Measurements from ENCODE around the gene SAMD4B.

The SAMD4B gene

GRCh38 chr19:39430675-39431593, 88.7 kb downstream of the SAMD4B start:
- no peaks in the 10 kb centered on the region for H3K9me3 Mint-ChIP-seq
- ATAC-seq (ENCODE audit: low read depth) (peak; percentile 68), DNase-seq (ENCODE audit: low spot score in 2 of 2) (peak in 1 of 2 donors; percentile 67)
- H3K4me3 Mint-ChIP-seq = no peak overlapping the region
- H3K36me3 Mint-ChIP-seq = peaks cover 13% of the 10 kb centered on the region
- peaks cover 20% of the 10 kb centered on the region for H3K4me1 Mint-ChIP-seq
- H3K27ac Mint-ChIP-seq = peak overlapping the region; percentile 91
- no peaks in the 10 kb centered on the region for H3K27me3 Mint-ChIP-seq

- Mint-ChIP-seq H3K27ac (peak overlapping the region; percentile 50), H3K4me1 (peaks cover 29% of the 10 kb centered on the region), H3K36me3 (peaks cover 13% of the 10 kb centered on the region), H3K27me3 (no peaks in the 10 kb centered on the region), H3K4me3 (no peak overlapping the region), H3K9me3 (no peaks in the 10 kb centered on the region)
- DNase-seq (ENCODE audit: low spot score in 2 of 2) = no peak
- ATAC-seq (ENCODE audit: low read depth) = no peak
These were observed 90.4 kb downstream of the SAMD4B start for GRCh38 chr19:39432677-39433025.

GRCh38 chr19:39433480-39434079, 91.4 kb downstream of the SAMD4B start:
- peaks cover 13% of the 10 kb centered on the region for H3K36me3 Mint-ChIP-seq
- peaks cover 29% of the 10 kb centered on the region for H3K4me1 Mint-ChIP-seq
- H3K9me3 Mint-ChIP-seq = no peaks in the 10 kb centered on the region
- H3K27ac Mint-ChIP-seq = peak overlapping the region; percentile 98
- H3K27me3 Mint-ChIP-seq = no peaks in the 10 kb centered on the region
- ATAC-seq (ENCODE audit: low read depth) (no peak), DNase-seq (ENCODE audit: low spot score in 2 of 2) (no peak)
- no peak overlapping the region for H3K4me3 Mint-ChIP-seq

- Mint-ChIP-seq H3K27ac (peak overlapping the region; percentile 98), H3K4me1 (peaks cover 29% of the 10 kb centered on the region), H3K27me3 (no peaks in the 10 kb centered on the region), H3K36me3 (peaks cover 13% of the 10 kb centered on the region), H3K9me3 (no peaks in the 10 kb centered on the region), H3K4me3 (peak overlapping the region; percentile 99)
- ATAC-seq (ENCODE audit: low read depth) = no peak
- no peak for DNase-seq (ENCODE audit: low spot score in 2 of 2)
These were observed 92.2 kb downstream of the SAMD4B start for GRCh38 chr19:39434123-39435076.

Data from memory B cell (primary cell).